Measurements from ENCODE around the gene FTH1.
"Not testable (repeated sequence)": the region's sequence is repeated elsewhere in the genome, so short reads cannot be mapped to it uniquely, and the experiment has no call there.

Gene FTH1

DNA sequence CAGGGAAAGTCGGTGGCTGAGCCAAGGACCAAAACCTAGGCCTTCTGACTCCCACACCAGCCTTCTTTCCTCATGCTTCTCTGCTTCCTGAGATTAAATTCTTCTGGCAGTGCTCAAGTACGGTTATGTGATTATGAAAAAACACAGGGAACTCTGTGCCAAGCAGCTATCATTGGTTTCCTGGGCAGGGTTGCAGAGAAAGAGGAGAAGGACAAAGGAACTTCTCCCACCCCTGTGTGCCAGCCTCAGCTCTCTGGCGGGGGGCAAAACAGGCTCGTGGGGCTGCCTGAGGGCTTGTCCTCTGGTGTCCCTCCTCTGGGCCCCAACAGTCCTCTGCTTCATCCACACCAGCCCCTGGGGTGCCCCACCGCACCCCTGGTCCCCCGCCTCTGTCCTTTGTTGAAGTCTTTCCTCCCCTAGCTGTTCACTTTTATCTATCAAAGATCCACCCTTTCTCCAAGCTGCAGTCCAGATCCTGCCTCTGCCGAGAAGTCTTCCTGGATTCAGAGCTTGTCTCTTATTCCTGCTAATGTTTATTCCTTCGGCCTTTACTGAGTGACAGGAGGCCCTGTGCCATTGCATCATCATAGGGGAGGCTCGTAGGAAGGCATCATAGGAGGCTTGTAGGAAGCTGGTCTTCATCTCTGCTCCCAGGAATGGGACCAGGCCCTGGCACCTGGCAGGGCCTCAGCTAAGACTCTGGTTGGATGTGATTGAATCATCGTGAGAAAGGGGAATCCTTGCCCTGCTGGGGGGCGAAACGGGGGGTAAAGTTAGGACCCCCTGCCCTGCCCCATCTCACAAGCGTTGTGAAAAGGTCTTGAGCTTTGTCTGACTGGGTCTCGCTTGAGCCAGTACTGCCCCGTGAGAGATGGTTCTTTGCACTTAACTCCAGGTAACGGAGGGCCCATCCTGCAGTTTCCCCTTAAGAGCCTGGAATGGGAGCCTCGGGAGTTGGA, 11.5 kb upstream of the FTH1 start:
- DNase-seq (ENCODE audit: low spot score), result no peak

DNA sequence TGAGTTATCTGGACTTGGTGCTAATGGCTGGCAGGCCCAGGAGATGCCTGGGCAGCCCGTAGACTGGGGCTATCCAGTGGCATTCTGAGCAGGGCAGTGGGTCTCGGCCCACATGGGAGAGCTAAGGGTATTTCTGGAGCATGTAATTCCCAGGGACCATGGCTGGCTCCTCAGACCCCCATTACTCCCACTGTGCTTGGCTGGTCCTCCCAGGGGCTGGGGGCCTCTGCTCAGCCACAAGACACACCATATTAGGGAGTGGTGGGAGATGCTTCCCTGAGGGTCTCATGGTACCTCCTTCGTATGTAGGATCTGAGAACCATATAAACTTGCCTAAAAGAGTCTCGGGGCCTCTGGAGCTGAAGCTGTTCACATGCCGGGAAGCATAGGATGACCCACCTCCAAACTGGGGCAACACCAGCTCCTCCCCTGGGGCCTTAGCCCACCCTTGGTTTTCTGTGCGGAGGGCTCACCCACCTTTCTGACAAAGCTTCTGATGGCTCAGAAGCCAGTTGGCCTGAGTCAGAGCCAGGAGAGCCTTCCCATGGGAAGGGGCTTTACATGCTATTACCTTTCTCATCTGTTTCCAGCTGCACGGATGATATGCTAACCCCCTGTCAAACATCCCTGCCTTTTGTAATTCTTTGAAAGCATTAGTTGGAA, 9.5 kb upstream of the FTH1 start:
- DNase-seq (ENCODE audit: low spot score), result no peak

DNA sequence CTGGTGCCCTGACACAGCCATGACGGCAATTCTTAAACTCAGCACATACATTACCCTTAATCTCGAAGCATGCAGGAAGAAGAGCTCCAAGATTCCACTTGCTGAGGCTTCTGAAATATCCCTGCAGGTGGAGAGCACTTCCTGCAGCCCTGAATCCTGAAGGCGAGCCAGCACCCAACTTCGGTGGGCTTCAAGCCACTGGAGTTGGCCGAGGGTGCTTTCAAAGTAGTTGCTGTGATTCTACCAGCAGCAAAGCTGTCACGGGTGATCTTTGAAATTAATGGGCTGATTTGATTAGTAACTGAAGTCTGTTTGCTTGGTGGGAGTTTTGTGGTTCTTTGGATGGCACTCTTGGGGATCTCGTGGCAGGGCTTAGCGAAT, 9.0 kb upstream of the FTH1 start:
- DNase-seq (ENCODE audit: low spot score), result no peak

DNA sequence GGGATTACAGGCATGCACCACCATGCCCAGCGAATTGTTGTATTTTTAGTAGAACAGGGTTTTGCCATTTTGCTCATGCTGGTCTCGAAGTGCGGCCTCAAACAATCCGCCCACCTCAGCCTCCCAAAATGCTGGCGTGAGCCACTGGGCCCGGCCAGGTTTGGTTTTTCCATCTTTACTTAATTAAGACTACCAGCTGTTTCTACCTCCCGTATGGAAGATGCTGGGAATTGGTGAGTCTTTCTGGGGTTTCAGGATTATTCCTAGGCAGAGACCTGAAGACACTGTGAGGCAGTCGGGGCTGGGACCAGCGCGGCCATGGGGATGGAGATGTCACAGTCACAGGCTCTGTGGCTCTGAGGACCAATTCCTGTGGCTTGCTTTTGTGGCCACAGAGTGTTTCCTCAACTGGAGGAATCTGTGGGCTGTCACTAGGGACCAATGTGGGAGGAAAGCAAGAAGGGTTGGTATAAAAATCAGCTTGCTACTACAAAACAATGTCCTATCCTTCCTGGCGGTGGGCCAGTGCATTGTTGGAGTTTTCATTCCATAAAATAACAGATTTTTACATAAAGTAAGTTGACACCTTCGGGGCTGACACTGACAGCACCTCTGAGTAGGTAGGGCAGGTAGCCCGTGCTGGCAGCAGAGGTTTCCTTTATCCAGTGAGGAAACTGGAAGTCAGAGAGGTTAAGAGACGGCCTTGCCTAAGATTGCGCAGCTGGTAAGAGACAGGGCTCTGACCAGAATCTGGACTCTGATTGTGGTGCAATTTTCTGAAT, 8.4 kb upstream of the FTH1 start:
- DNase-seq (ENCODE audit: low spot score), result no peak

DNA sequence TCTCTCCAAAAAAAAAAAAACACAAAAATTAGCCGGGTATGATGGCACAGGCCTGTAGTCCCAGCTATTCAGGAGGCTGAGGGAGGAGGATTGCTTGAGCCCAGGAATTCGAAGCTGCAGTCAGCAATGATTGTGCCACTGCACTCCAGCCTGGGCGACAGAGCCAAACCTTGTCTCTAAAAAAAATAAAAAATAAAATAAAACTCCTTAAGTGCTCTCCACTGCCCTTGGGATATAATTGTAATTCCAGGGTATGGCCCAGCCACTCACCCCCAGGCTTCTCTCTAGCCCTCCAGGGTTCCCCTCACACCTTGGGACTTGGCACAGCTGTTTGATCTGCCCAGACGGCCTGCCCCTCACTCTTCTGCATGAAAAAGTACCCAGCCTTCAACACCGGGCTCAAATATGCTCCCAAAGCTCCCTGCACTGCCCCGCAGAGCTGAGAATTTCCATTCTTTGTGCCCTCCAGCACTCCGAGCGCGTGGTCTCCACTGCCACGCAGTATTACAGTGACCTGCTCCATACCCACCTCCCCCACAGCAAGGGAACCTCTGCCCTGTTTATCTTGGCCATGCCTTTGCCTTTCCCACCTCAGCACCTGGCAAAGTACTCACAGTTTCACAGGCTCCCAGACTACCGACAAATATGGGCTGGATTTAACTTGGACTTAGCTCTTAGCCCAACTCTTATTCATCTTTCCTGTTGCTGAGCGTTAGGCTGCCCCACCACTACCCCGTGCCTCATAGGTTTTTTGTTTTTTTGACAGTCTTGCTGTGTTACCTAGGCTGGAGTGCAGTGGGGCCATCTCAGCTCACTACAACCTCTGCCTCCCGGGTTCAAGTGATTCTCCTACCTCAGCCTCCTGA, 7.6 kb upstream of the FTH1 start:
- no peak for DNase-seq (ENCODE audit: low spot score)

DNA sequence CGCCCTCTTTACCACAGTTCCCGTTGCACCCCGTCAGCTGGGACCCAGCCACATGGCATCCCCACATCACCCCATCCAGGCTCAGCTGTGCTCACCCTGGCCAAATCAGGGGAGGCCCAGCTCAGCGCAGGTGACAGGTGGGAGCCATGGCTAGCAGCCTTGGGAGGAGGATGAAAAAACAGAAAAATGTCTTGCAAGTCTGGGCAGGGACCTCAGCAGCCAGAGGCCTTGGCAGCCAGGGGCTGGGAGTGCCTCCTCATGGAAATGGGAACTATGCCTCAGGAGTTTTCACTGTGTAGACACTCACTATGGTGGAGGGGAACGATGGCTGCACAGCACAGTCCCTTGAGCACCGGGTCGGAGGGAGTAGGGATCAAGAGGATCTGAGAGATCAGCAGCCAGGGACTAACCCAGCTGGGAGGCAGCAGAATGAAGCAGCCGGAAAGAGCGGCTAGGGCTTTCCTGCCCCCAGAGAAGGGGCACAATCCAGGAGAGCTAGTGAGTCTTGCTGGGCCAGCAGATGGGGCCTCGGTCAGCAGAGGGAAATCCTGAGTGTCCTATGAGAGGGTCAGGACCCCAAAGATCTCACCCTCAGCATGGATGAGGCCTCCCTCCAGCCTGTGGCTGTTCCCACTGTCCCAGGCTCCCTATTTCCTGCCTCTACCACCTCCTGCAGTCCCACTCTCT, 6.2 kb upstream of the FTH1 start:
- DNase-seq (ENCODE audit: low spot score), result no peak

DNA sequence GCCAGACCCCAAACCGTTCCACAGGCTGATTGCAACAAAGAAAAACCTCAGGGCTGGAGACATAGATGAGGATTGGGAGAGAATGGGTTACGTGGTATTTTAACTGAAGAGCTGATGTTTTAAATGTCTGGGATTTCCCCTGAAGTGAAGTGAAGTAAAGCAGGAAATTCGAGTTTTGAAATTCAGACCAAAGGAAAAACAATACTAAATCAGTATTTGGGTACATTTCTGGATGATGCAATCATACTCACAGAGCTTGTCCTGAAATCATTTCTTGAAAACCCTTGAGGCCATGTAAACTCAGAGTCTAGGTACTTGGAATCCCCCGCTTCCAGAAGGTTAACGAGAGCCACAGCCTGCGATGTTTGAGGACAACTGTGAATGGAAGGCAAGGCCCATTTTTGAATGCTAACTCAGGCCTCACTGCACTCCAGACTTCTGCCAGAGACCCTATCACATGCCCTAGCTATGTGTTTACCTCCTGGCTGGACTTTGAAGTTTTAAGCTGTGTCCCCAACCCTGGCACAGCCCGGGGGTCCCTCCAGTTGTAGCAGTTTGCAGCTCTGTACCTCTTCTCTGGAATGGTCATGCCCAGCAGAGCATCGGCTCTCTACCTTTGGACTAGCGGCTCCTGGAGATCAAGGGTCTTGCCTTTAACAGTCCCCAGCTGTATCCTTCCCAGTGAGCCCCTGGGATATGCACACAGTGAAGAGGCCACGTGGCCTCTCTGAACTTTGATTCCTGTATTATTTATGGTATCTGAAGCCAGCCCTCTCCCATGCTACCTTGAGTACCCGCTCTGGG, 5.4 kb upstream of the FTH1 start:
- DNase-seq (ENCODE audit: low spot score), result peak; percentile 42

DNA sequence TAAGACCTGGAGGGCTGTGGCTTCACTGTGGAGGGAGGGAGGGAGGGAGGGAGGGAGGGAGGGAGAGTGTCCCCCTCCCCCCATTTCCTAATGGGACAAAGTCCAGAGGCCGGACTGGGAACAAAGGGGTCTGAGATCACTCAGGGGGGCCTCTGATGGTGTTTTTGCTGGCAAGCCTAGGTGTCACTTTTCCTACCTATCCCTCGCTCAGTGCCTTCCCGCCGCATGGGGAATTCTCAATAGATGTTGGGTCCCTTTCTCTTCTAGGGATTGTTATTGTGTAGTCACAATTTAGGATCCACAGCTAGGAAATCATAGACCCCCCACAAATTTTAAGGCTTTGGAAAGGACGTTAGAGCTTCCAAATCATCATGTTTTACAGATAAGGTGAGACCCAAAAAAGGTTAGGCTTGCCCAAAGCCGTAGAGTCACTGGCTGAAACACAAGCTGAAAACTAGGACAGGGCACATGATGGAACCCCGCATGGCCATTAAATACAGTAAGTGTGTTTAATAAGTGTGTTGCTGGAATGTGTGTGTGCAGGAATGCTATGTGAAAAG, 4.8 kb upstream of the FTH1 start:
- no peak for DNase-seq (ENCODE audit: low spot score)

DNA sequence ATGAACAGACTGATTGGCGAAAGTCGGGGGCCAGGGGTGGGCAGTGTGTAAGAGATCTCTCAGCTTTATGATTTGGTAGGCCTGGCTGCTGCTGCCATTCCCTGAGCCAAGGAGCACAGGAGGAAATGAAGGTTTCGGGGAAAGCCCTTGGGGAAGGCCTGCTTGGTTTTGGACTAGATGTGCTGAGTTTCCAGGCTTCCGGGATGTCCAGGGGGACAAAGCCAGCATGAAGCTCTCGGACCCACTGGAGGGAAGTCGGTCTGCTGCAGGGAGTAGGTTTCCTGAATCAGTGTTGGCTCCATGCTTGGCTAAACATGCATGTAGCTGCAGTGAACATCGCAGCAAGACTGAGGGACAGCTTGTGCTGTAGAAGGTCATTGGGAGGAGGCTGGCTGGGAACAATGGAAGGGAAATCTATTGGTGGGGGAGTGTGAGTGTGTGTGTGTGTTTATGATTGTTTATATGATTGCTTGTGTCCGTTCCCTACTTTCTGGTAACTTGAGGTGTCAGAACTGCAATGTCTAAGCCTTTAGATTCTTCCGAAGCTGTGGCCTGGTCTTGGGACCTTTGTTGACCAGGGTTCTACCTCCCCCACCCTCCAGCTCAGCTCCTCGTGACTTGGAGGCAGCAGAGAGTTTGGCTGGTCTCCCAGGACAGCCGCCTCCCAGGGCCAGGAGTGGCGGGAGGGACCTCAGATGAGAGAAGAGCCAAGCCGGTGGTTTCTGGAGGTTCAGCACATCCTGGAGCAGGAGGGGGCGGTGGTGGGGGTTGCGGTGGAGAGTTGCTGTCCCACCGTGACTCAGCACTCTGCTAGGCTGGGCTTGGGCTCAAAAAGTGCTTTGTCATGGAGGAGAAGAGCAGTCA, 4.0 kb upstream of the FTH1 start:
- peak; percentile 90 for DNase-seq (ENCODE audit: low spot score)

DNA sequence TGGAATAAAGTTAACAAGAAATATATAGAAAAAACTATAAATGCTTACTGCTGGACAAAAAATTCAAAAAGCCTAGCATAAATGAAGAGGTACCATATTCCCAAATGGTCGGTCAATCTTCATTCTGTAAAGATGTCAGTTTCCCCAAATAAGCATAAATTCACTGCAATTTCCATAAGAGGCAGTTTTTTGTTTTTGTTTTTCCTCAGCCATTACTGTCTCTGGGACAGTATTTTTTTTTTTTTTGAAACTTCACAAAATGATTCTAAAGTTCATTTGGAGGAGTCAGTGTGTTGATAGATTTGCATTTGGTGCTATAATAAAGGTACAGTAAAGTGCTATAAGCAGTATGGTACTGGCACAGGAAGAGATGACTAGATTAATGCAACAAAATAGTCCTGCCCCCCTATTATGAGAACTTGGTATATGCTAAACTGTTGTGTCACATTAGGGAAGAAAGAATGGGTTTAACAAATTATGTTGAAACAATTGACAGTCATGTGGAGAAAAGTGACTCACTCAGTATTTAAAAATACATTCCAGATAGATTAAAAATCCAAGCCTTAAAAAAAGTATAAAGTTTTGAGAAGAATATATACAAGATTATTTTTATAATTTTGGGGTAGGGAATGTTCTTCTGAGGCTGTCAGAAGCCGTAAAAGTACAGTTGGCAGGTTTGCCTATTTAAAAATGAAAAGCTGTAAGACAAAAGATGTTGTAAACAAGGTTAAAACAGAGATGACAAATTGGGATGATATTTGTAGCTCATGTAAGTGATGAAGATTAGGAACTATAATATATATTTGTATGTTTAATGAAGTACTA, 2.6 kb upstream of the FTH1 start:
- DNase-seq (ENCODE audit: low spot score), result peak; percentile 75

DNA sequence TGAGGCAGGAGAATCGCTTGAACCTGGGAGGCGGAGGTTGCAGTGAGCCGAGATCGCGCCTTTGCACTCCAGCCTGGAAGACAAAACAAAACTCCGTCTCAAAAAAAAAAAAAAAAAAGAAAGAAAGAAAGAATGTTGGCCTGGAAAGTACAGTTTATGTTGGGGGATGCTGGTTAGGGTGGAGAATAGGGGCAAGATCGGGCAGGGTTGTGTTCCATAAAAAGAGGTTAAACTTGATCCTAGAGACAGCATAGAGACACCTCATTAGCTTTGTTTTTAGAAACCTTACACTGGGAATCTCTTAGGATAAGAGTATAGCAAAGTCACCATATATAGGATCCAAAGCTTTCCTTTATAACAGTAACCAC, 1.9 kb upstream of the FTH1 start:
- DNase-seq (ENCODE audit: low spot score), result no peak

DNA sequence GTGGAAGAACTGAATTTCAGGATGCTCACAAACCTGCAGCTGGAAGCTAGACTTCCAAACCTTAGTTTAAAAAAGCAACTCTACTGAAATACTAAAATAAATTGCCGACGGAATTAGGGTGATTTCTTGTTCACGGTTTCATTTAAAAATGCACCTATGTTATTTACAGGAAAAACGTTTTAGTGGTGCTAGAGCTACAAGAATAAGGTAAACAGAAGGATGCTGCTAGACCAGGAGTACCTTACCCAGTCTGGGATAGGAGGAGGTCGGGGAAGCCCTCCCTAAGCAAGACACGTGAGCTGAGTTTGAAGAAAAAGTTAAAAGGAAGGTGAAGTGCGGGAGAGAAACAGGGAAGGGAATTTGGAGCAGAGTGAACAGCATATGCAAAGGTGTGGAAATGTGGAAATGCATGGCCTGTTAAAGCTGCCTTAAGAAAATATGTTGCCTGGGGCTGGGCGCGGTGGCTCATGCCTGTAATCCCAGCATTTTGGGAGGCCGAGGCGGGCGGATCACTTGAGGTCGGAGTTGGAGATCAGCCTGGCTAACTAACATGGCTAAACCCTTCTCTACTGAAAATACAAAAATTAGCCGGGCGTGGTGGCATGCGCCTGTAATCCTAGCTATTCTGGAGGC, 1.4 kb upstream of the FTH1 start:
- DNase-seq (ENCODE audit: low spot score), result no peak

DNA sequence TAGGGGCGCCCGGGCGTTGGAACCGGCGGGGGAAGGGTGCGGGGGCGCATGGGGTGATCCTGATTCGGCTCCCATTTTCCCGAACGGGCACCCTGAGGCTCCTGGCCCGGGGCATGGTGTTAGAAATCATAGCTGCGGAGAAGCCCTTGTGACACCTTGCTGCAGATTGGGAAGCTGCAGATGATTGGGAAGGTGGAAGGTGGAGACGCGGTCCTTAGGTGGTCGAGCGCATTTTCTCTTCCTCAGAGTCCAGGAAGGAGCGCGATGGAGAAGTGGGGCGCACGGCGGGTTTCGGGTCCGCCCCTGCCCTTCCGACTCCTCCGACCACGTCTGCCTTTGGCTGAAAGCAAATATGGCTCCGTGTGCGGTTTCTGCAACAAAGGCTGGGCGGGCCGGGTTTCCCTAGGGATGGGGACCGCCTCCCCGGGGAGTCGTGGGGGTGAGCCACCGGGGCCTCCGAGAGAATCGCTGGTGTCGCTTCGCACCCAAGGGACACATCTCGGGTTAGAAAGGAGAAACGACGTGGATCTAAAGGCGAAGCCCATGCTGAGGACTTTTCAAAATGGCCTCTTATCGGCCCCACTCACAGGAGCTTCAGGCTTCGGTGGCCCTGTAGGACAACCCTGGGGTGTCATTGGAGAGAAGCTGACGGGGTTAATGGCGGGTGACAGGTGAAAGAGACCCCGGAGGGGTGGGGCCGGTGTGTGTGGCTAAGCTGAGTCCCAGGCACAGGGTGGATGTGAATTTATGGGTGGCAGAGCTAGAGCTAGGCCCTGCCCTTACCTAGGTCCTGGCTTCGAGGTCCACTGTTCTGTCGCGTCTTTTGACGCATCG, 707 bp upstream of the FTH1 start:
- peak; percentile 43 for DNase-seq (ENCODE audit: low spot score)

DNA sequence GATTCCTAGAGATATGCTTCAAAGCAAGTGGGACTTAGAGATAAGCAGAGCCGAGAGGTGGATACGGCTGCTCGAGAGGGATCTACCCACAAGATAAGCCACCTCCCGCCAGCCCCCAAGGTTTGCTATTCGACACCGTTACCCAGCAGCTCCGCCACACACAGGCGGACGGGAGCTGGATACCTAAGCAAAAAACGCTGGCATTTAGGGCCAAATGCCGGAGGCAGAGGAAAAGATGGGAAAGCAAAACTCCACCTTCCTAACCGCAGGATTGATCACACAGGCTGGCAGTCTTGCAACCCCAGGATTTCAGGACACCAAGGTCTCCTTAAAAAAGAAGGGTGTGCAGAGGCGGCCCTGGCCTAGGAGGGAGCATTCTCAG, 709 bp downstream of the FTH1 start:
- DNase-seq (ENCODE audit: low spot score), result no peak

DNA sequence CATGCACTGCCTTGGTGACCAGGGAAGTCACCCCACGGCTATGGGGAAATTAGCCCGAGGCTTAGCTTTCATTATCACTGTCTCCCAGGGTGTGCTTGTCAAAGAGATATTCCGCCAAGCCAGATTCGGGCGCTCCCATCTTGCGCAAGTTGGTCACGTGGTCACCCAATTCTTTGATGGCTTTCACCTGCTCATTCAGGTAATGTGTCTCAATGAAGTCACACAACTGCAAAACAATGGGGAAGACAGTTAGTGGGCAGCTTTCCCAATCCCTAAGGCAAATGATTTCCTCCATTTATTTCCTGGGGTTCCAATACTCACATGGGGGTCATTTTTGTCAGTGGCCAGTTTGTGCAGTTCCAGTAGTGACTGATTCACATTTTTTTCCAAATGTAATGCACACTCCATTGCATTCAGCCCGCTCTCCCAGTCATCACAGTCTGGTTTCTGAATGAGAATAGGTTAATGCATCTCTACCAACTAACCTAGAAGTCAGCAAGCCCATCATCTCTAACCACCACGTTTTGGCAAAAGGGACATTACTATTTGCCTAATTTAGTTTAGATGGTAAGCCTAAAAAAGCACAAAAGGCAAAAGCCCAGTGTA, 2.7 kb downstream of the FTH1 start:
- not testable (repeated sequence) for DNase-seq (ENCODE audit: low spot score)

DNA sequence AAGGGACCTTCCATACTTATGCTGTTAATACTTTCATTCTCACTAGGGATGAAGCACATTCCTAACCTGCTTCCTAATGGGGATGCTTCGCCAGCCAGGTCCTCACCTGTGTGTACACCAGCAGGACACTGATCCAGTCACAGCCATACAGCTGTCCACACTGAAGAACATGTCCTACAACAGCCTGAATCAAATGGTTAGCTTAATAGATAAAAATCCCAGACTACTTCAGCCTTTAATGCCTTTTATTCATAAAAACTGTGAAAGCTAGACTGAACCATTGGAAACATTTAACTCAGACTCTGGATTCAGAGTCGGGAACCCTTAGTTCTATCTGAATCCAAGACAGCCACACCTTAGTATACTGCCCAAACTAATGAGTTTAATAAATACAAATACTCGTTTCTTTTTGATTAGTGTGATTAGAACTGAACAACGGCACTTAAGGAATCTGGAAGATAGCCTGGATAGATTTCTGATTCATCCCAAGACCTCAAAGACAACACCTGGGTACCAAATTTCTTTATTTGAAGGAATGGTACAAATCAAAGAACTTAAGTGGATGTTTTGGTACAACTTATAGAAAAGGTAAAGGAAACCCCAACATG, 3.3 kb downstream of the FTH1 start:
- no peak for DNase-seq (ENCODE audit: low spot score)
